GM19452 (cell line): ENCODE results near the gene CUX1.
"Not testable (repeated sequence)": the region's sequence is repeated elsewhere in the genome, so short reads cannot be mapped to it uniquely, and the experiment has no call there.

Experiments used
- ATAC-seq: cut with Tn5 transposase; IDR thresholded peaks from one replicate; pipeline ENCODE4 v1.9.1; 2021; ENCODE audit not compliant: unreplicated experiment

Gene CUX1

GRCh38 chr7:102169651-102170392, 352.4 kb downstream of the CUX1 start:
- no peak for ATAC-seq

GRCh38 chr7:102170393-102170970, 353.1 kb downstream of the CUX1 start:
- ATAC-seq: no peak

GRCh38 chr7:102173669-102174068, 356.2 kb downstream of the CUX1 start:
- no peak for ATAC-seq

GRCh38 chr7:102175423-102176170, 358.2 kb downstream of the CUX1 start:
- ATAC-seq: no peak

GRCh38 chr7:102178410-102178809, 361.0 kb downstream of the CUX1 start:
- no peak for ATAC-seq

- ATAC-seq: no peak
These were observed 363.3 kb downstream of the CUX1 start for GRCh38 chr7:102180727-102181126.

GRCh38 chr7:102181517-102181916, 364.1 kb downstream of the CUX1 start:
- no peak for ATAC-seq

GRCh38 chr7:102182016-102182415, 364.6 kb downstream of the CUX1 start:
- ATAC-seq: no peak

- not testable (repeated sequence) for ATAC-seq
These were observed 366.4 kb downstream of the CUX1 start for GRCh38 chr7:102183848-102184247.

- ATAC-seq: no peak
These were observed 366.9 kb downstream of the CUX1 start for GRCh38 chr7:102184303-102184702.

GRCh38 chr7:102185796-102186195, 368.4 kb downstream of the CUX1 start:
- no peak for ATAC-seq

GRCh38 chr7:102186306-102186705, 368.9 kb downstream of the CUX1 start:
- no peak for ATAC-seq

GRCh38 chr7:102188746-102189145, 371.3 kb downstream of the CUX1 start:
- ATAC-seq: no peak

- ATAC-seq: no peak
These were observed 372.3 kb downstream of the CUX1 start for GRCh38 chr7:102189756-102190155.

GRCh38 chr7:102190776-102191350, 373.4 kb downstream of the CUX1 start:
- no peak for ATAC-seq

GRCh38 chr7:102191556-102192379, 374.3 kb downstream of the CUX1 start:
- ATAC-seq: no peak

GRCh38 chr7:102192790-102193189, 375.4 kb downstream of the CUX1 start:
- ATAC-seq: no peak

GRCh38 chr7:102193806-102194205, 376.4 kb downstream of the CUX1 start:
- no peak for ATAC-seq

GRCh38 chr7:102195361-102195760, 377.9 kb downstream of the CUX1 start:
- no peak for ATAC-seq

- ATAC-seq: no peak
These were observed 378.6 kb downstream of the CUX1 start for GRCh38 chr7:102196028-102196427.

GRCh38 chr7:102197161-102197560, 379.7 kb downstream of the CUX1 start:
- ATAC-seq: no peak
